HepG2 (cell line): Measurements from ENCODE around the gene ANKRD29. TPM values are rescaled to one million over a fixed set of nuclear protein-coding genes. Genes with fewer than 3 reads are reported as not detected.
"Not testable (repeated sequence)": the region's sequence is repeated elsewhere in the genome, so short reads cannot be mapped to it uniquely, and the experiment has no call there.

Experiments used
- ATAC-seq: fragments of 200-7000 bp; cut with Tn5 transposase; 3 replicates; pipeline ENCODE4 v1.9.1; 2020; ENCODE audit warnings: mild to moderate bottlenecking, moderate library complexity
- BruUV-seq: library from RNA; stranded (reverse); fragments of 400-500 nt; replicated peaks from 2 replicates; lab custom pipeline; 2021; lab: Mats Ljungman, UMichigan
- CTCF ChIA-PET: fragments of 300-600 bp; formaldehyde crosslinking; extraction: SDS; loops from one replicate; lab custom pipeline; 2021; ENCODE audit warnings: low total read pairs, inconsistent platforms, low intra/inter-chr PET ratio; lab: Yijun Ruan, JAX
- POLR2A ChIA-PET: fragments of 350-600 bp; sonication (Branson Sonifier 250); formaldehyde crosslinking; loops from one replicate; lab custom pipeline; 2020; ENCODE audit warnings: antibody characterized with exemption, inconsistent platforms; lab: Yijun Ruan, JAX
- DNase-seq: peaks from one replicate; pipeline ENCODE4 v3.0.0-alpha.2; 2015; ENCODE audit warnings: low spot score
- FAIRE-seq: peaks from 3 replicates; lab custom pipeline; 2011; peaks lifted over from hg19 to GRCh38; lab: Jason Lieb, UNC
- H2AFZ ChIP-seq: one replicate; pipeline ENCODE4 v1.6.1; 2011; ENCODE audit warnings: low read length, inconsistent platforms
- H3K27ac ChIP-seq: fragments of 300-600 bp; 3 replicates; pipeline ENCODE4 v1.8.0; 2011; ENCODE audit warnings: mixed run types, mild to moderate bottlenecking, mixed read lengths, low read length, inconsistent platforms; ENCODE audit not compliant: insufficient read depth; ENCODE audit errors: extremely low read length
- H3K27me3 ChIP-seq, 2 experiments: fragments of 200-600 bp in 1 of 2; 2 replicates in 1 of 2; 3 replicates in 1 of 2; pipeline versions ENCODE4 v1.6.0 to v1.8.0; 2011; ENCODE audit warnings: low read length in 2 of 2, mild to moderate bottlenecking in 2 of 2, moderate library complexity in 2 of 2, inconsistent platforms in 1 of 2; ENCODE audit not compliant: insufficient read depth in 2 of 2, control insufficient read depth in 1 of 2
- H3K36me3 ChIP-seq, 2 experiments: fragments of 200-600 bp in 1 of 2; replicated peaks in 1 of 2; 2 replicates in 1 of 2; 3 replicates in 1 of 2; pipeline versions ENCODE4 v1.5.1 to v1.8.0; 2011; ENCODE audit warnings: low read length in 2 of 2, inconsistent platforms in 1 of 2; ENCODE audit not compliant: insufficient read depth in 2 of 2, control insufficient read depth in 1 of 2
- H3K4me1 ChIP-seq: 2 replicates; pipeline ENCODE4 v1.5.1; 2012; ENCODE audit warnings: low read length, inconsistent platforms; ENCODE audit not compliant: insufficient read depth
- H3K4me2 ChIP-seq: 2 replicates; pipeline ENCODE4 v1.6.0; 2011; ENCODE audit warnings: low read depth, low read length, inconsistent platforms
- H3K4me3 ChIP-seq, 3 experiments: fragments of 200-600 bp in 1 of 3; sonication (generic), shearing (Covaris generic) in 1 of 3; replicated peaks in 1 of 3; 2 replicates each; pipeline ENCODE4 v1.5.1; 2011 to 2016; ENCODE audit warnings: low read length in 3 of 3, inconsistent platforms in 2 of 3, low read depth in 2 of 3, mild to moderate bottlenecking in 2 of 3, control low read depth in 1 of 3, mixed read lengths in 1 of 3; ENCODE audit not compliant: insufficient read depth in 1 of 3
- H3K79me2 ChIP-seq: one replicate; pipeline ENCODE4 v1.6.1; 2011; ENCODE audit warnings: low read length, inconsistent platforms; ENCODE audit not compliant: insufficient read depth
- H3K9ac ChIP-seq: 2 replicates; pipeline ENCODE4 v1.6.0; 2011; ENCODE audit warnings: mild to moderate bottlenecking, low read depth, low read length, inconsistent platforms; ENCODE audit not compliant: insufficient read depth
- H3K9me3 ChIP-seq: 2 replicates; pipeline ENCODE4 v1.5.1; 2012; ENCODE audit warnings: mild to moderate bottlenecking, low read length
- H4K20me1 ChIP-seq: 2 replicates; pipeline ENCODE4 v1.6.0; 2011; ENCODE audit warnings: inconsistent platforms, mild to moderate bottlenecking, low read length, moderate library complexity; ENCODE audit not compliant: insufficient read depth
- AHR ChIP-seq: IDR thresholded peaks from 2 replicates; pipeline ENCODE4 v1.6.1; 2018; ENCODE audit warnings: missing genetic modification reagents, missing compliant biosample characterization
- CEBPG ChIP-seq: IDR thresholded peaks from 2 replicates; pipeline ENCODE4 v1.6.1; 2016
- FOXK1 ChIP-seq: sonication (generic); formaldehyde crosslinking; IDR thresholded peaks from 2 replicates; pipeline ENCODE4 v1.4.0; 2020; ENCODE audit warnings: low read depth, missing genetic modification reagents, borderline replicate concordance
- KAT8 ChIP-seq: IDR thresholded peaks from 2 replicates; pipeline ENCODE4 v1.6.1; 2016; ENCODE audit warnings: missing genetic modification reagents, missing compliant biosample characterization
- RFX5 ChIP-seq: IDR thresholded peaks from 2 replicates; pipeline ENCODE4 v1.6.1; 2011; ENCODE audit warnings: low read depth, low read length, improper control_type of control experiment
- SAFB2 ChIP-seq: sonication (generic); formaldehyde crosslinking; IDR thresholded peaks from 2 replicates; pipeline ENCODE4 v1.5.1; 2020; ENCODE audit warnings: missing genetic modification reagents, low read depth, mild to moderate bottlenecking, borderline replicate concordance
- STAT6 ChIP-seq: sonication (generic); formaldehyde crosslinking; IDR thresholded peaks from 2 replicates; pipeline ENCODE4 v1.4.0; 2020; ENCODE audit warnings: missing genetic modification reagents, mild to moderate bottlenecking, borderline replicate concordance
- THAP11 ChIP-seq: IDR thresholded peaks from 2 replicates; pipeline ENCODE4 v1.6.1; 2016; ENCODE audit warnings: missing biosample characterization, missing genetic modification reagents
- ZNF432 ChIP-seq: sonication (generic); formaldehyde crosslinking; IDR thresholded peaks from 2 replicates; pipeline ENCODE4 v1.5.0; 2020; ENCODE audit warnings: missing genetic modification reagents, mild to moderate bottlenecking, borderline replicate concordance
- ZNF549 ChIP-seq: sonication (generic); formaldehyde crosslinking; IDR thresholded peaks from 2 replicates; pipeline ENCODE4 v1.5.0; 2020; ENCODE audit warnings: missing genetic modification reagents
- ZNF746 ChIP-seq: sonication (generic); formaldehyde crosslinking; IDR thresholded peaks from 2 replicates; pipeline ENCODE4 v1.8.0; 2022; ENCODE audit warnings: mild to moderate bottlenecking, missing genetic modification reagents
- ZNF768 ChIP-seq: sonication (generic); formaldehyde crosslinking; IDR thresholded peaks from 2 replicates; pipeline ENCODE4 v1.4.0; 2020; ENCODE audit warnings: missing genetic modification reagents
- ZNF770 ChIP-seq: sonication (generic); formaldehyde crosslinking; IDR thresholded peaks from 2 replicates; pipeline ENCODE4 v1.5.0; 2020; ENCODE audit warnings: mild to moderate bottlenecking, missing genetic modification reagents
- ZNF839 ChIP-seq: sonication (generic); formaldehyde crosslinking; IDR thresholded peaks from 2 replicates; pipeline ENCODE4 v1.4.0; 2020; ENCODE audit warnings: missing genetic modification reagents, mild to moderate bottlenecking, borderline replicate concordance
- WGBS: methylation state at CpG from one replicate; pipeline ENCODE4 v1.1.6; 2017; ENCODE audit warnings: low lambda C conversion rate; 5-methylcytosine and 5-hydroxymethylcytosine counted together
- in situ Hi-C: cut with HindIII; loops from 2 replicates; pipeline ENCODE4 v1.10.0; 2017; ENCODE audit warnings: low pct_unique_long_range_greater_than_20kb; ENCODE audit not compliant: extremely low pct_ligation_motif_present
- intact Hi-C: fragments of 100-400 bp; cut with micrococcal nuclease; formaldehyde crosslinking; loops from one replicate; pipeline ENCODE4 v1.10.0; 2022; ENCODE audit not compliant: unreplicated experiment
- polyA plus RNA-seq, 8 experiments: library from polyadenylated mRNA; depleted of rRNA in 3 of 8; stranded (reverse) in 7 of 8; unstranded in 1 of 8; fragments of >200 nt; fragmentation: Illumina TruSeq in 4 of 8; extraction: Trizol in 4 of 8; gene quantifications; 2 replicates each; pipeline versions ENCODE4 v1.2.1 to v1.2.3, GENCODE V29; 2011 to 2016; ENCODE audit warnings: low read depth in 4 of 8, missing spikeins in 1 of 8, mixed read lengths in 1 of 8; ENCODE audit not compliant: insufficient read depth in 1 of 8
- total RNA-seq, 5 experiments: library from RNA; depleted of rRNA; stranded (reverse); fragments of >200 nt; fragmentation: Illumina TruSeq; extraction: Trizol; gene quantifications; 2 replicates each; pipeline ENCODE4 v1.2.3, GENCODE V29; 2016; ENCODE audit warnings: low read depth in 1 of 5

ANKRD29 gene
- total and polyA plus RNA-seq, 2 of the 13 experiments (the other 11 are each of a cell fraction or from before 2014, with no cell fraction given), result not detected

GRCh38 chr18:23613091-23613475 is 49.6 kb downstream of the ANKRD29 start:
- DNase-seq, H3K9ac ChIP-seq, H3K27me3 ChIP-seq, H2AFZ ChIP-seq, H3K27ac ChIP-seq, H3K9me3 ChIP-seq, H3K4me2 ChIP-seq, H4K20me1 ChIP-seq, H3K4me3 ChIP-seq, intact Hi-C loops, in situ Hi-C loops, CTCF ChIA-PET, BruUV-seq, FAIRE-seq, H3K36me3 ChIP-seq, H3K79me2 ChIP-seq, ATAC-seq: not testable (repeated sequence)
- POLR2A ChIA-PET, result interaction anchor here (1.0 kb wide), 1 partner anchor 26 kb away, joined by 3 read pairs; no protein-coding TSS in a partner anchor
- WGBS, result 30% methylated on average over 7 of the region's 7 CpGs
- TF ChIP-seq CEBPG (CRISPR knock-in tag), result 0 out of 2 replicates have a peak, but pooled peaks have one; percentile 23
- 0 out of 2 replicates have a peak, but pooled peaks have one; percentile 31 for TF ChIP-seq ZNF770 (CRISPR knock-in tag)
- peaks cover 39% of the 10 kb centered on the region for H3K4me1 ChIP-seq

GRCh38 chr18:23612434-23613090 is 50.1 kb downstream of the ANKRD29 start:
- H3K27ac ChIP-seq, result no peak overlapping the region
- H3K4me3 ChIP-seq, result no peak overlapping the region
- intact Hi-C loops (no loop called here), in situ Hi-C loops (no loop called here)
- peak overlapping the region; percentile 43 for H3K4me2 ChIP-seq
- H3K36me3 ChIP-seq, result no peaks in the 10 kb centered on the region
- H3K27me3 ChIP-seq, result no peaks in the 10 kb centered on the region
- H3K79me2 ChIP-seq, result no peaks in the 10 kb centered on the region
- H3K9ac ChIP-seq, result no peak overlapping the region
- DNase-seq, result no peak
- FAIRE-seq, result no peak
- POLR2A ChIA-PET, result interaction anchor here (0.6 to 1.0 kb wide), 2 partner anchors 25 to 330 kb away, joined by 3 to 5 read pairs; no protein-coding TSS in a partner anchor
- CTCF ChIA-PET, result no interaction called here
- no TSS peak for BruUV-seq
- H2AFZ ChIP-seq, result peak overlapping the region; percentile 63
- ATAC-seq, result peak; percentile 84
- WGBS, result 2% methylated on average over 7 of the region's 8 CpGs
- no peaks in the 10 kb centered on the region for H3K9me3 ChIP-seq
- H4K20me1 ChIP-seq, result no peaks in the 10 kb centered on the region
- peaks cover 39% of the 10 kb centered on the region for H3K4me1 ChIP-seq
- TF ChIP-seq KAT8 (CRISPR knock-in tag) (no peak), AHR (CRISPR knock-in tag) (no peak), SAFB2 (no peak), ZNF768 (CRISPR knock-in tag) (no peak), ZNF839 (CRISPR knock-in tag) (no peak), ZNF432 (CRISPR knock-in tag) (no peak), STAT6 (CRISPR knock-in tag) (no peak), FOXK1 (CRISPR knock-in tag) (no peak), ZNF746 (CRISPR knock-in tag) (no peak), ZNF549 (CRISPR knock-in tag) (no peak), THAP11 (no peak), RFX5 (no peak)
